DND-41 (cell line): ENCODE results near the gene NLGN1.

ENCODE experiments used
- ATAC-seq: fragments of 200-7000 bp; cut with Tn5 transposase; 3 replicates; pipeline ENCODE4 v1.9.1; 2021; ENCODE audit warnings: low read depth; ENCODE audit not compliant: insufficient read depth
- DNase-seq: peaks from one replicate; pipeline ENCODE4 v3.0.0-alpha.2; 2020
- H2AFZ ChIP-seq: 2 replicates; pipeline ENCODE4 v1.6.0; 2012; ENCODE audit warnings: low read depth, low read length
- H3K27ac ChIP-seq: 2 replicates; pipeline ENCODE4 v1.5.1; 2012; ENCODE audit warnings: low read length, inconsistent platforms
- H3K27me3 ChIP-seq: fragments of 200-600 bp; sonication (generic); 2 replicates; pipeline ENCODE4 v1.6.0; 2012; ENCODE audit warnings: low read length, mild to moderate bottlenecking, inconsistent platforms; ENCODE audit not compliant: insufficient read depth, poor library complexity
- H3K36me3 ChIP-seq: 2 replicates; pipeline ENCODE4 v1.5.1; 2012; ENCODE audit warnings: low read length, inconsistent platforms; ENCODE audit not compliant: insufficient read depth
- H3K4me1 ChIP-seq: 2 replicates; pipeline ENCODE4 v1.5.1; 2012; ENCODE audit warnings: mild to moderate bottlenecking, low read length; ENCODE audit not compliant: insufficient read depth
- H3K4me2 ChIP-seq: 2 replicates; pipeline ENCODE4 v1.6.0; 2012; ENCODE audit warnings: mild to moderate bottlenecking, moderate library complexity, low read length, inconsistent platforms; ENCODE audit not compliant: insufficient read depth
- H3K4me3 ChIP-seq, 2 experiments: fragments of 200-600 bp in 1 of 2; shearing (Covaris generic) in 1 of 2; 2 replicates each; pipeline ENCODE4 v1.5.1; 2012 to 2016; ENCODE audit warnings: inconsistent platforms in 2 of 2, low read length in 2 of 2, mild to moderate bottlenecking in 2 of 2, low read depth in 1 of 2, moderate library complexity in 1 of 2
- H3K79me2 ChIP-seq: 2 replicates; pipeline ENCODE4 v1.6.0; 2012; ENCODE audit warnings: low read length, inconsistent platforms; ENCODE audit not compliant: insufficient read depth
- H3K9ac ChIP-seq: 2 replicates; pipeline ENCODE4 v1.6.0; 2012; ENCODE audit warnings: low read depth, mild to moderate bottlenecking, inconsistent platforms, low read length, moderate library complexity
- H3K9me3 ChIP-seq: 2 replicates; pipeline ENCODE4 v1.5.1; 2012; ENCODE audit warnings: low read length, moderate library complexity, mild to moderate bottlenecking, inconsistent platforms; ENCODE audit not compliant: insufficient read depth, severe bottlenecking
- H4K20me1 ChIP-seq: 2 replicates; pipeline ENCODE4 v1.6.0; 2012; ENCODE audit warnings: low read length; ENCODE audit not compliant: insufficient read depth
- EZH2 ChIP-seq: IDR thresholded peaks from 3 replicates; pipeline ENCODE4 v1.6.1; 2012; ENCODE audit warnings: borderline replicate concordance, low read depth, mild to moderate bottlenecking, moderate library complexity, low read length, inconsistent platforms; ENCODE audit not compliant: severe bottlenecking
- TF ChIP-seq, protein P1 (sequence below): IDR thresholded peaks from 2 replicates; pipeline ENCODE4 v1.5.1; 2012; ENCODE audit warnings: borderline replicate concordance, low read length, moderate library complexity, mild to moderate bottlenecking; ENCODE audit not compliant: poor library complexity, severe bottlenecking; ENCODE audit errors: extremely low read depth

Gene NLGN1

GRCh38 chr3:173921732-173922131, 524.2 kb downstream of the NLGN1 start:
- Histone ChIP-seq H3K27ac (no peak overlapping the region), H3K27me3 (no peaks in the 10 kb centered on the region), H3K9me3 (no peaks in the 10 kb centered on the region), H3K79me2 (no peaks in the 10 kb centered on the region), H3K4me1 (no peaks in the 10 kb centered on the region), H3K9ac (no peak overlapping the region), H2AFZ (no peak overlapping the region), H3K36me3 (no peaks in the 10 kb centered on the region), H3K4me3 (no peak overlapping the region), H4K20me1 (no peaks in the 10 kb centered on the region), H3K4me2 (no peak overlapping the region)
- DNase-seq: no peak
- no peak for TF ChIP-seq EZH2
- TF ChIP-seq, protein P1, sequence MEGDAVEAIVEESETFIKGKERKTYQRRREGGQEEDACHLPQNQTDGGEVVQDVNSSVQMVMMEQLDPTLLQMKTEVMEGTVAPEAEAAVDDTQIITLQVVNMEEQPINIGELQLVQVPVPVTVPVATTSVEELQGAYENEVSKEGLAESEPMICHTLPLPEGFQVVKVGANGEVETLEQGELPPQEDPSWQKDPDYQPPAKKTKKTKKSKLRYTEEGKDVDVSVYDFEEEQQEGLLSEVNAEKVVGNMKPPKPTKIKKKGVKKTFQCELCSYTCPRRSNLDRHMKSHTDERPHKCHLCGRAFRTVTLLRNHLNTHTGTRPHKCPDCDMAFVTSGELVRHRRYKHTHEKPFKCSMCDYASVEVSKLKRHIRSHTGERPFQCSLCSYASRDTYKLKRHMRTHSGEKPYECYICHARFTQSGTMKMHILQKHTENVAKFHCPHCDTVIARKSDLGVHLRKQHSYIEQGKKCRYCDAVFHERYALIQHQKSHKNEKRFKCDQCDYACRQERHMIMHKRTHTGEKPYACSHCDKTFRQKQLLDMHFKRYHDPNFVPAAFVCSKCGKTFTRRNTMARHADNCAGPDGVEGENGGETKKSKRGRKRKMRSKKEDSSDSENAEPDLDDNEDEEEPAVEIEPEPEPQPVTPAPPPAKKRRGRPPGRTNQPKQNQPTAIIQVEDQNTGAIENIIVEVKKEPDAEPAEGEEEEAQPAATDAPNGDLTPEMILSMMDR: no peak
- no peak for ATAC-seq

GRCh38 chr3:173923204-173923603, 525.7 kb downstream of the NLGN1 start:
- H4K20me1 ChIP-seq: no peaks in the 10 kb centered on the region
- no peak overlapping the region for H2AFZ ChIP-seq
- H3K36me3 ChIP-seq: no peaks in the 10 kb centered on the region
- no peak for DNase-seq
- ATAC-seq: no peak
- no peak overlapping the region for H3K9ac ChIP-seq
- H3K27ac ChIP-seq: no peak overlapping the region
- TF ChIP-seq, protein P1: no peak
- no peak for TF ChIP-seq EZH2
- no peaks in the 10 kb centered on the region for H3K79me2 ChIP-seq
- no peaks in the 10 kb centered on the region for H3K27me3 ChIP-seq
- H3K4me3 ChIP-seq: no peak overlapping the region
- no peak overlapping the region for H3K4me2 ChIP-seq
- H3K4me1 ChIP-seq: no peaks in the 10 kb centered on the region
- H3K9me3 ChIP-seq: no peaks in the 10 kb centered on the region

DNA sequence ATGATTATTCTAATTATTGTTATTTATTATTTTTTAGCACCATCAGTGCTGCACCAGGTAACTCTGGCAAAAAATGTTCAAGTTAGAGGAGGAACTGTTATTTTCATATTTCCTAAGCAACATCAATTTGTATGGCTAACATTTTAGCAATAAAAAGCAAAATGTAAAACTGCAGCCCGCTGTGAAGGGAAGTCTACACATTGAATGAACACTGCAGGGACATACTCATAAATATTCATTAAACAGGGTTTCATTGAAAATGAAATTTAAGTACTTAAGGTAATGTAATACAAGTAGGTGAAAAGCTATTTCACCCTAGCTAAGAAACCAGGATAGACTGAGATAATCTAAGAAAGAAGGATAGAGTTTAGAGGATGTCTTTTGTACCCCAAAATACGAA, 532.7 kb downstream of the NLGN1 start:
- no peak overlapping the region for H3K27ac ChIP-seq
- no peak overlapping the region for H2AFZ ChIP-seq
- no peaks in the 10 kb centered on the region for H3K79me2 ChIP-seq
- no peaks in the 10 kb centered on the region for H3K4me1 ChIP-seq
- no peak for ATAC-seq
- no peak for DNase-seq
- no peak overlapping the region for H3K4me3 ChIP-seq
- no peaks in the 10 kb centered on the region for H3K9me3 ChIP-seq
- no peaks in the 10 kb centered on the region for H3K27me3 ChIP-seq
- no peaks in the 10 kb centered on the region for H4K20me1 ChIP-seq
- TF ChIP-seq EZH2: no peak
- TF ChIP-seq, protein P1: no peak
- no peak overlapping the region for H3K9ac ChIP-seq
- H3K4me2 ChIP-seq: no peak overlapping the region
- H3K36me3 ChIP-seq: no peaks in the 10 kb centered on the region

- no peaks in the 10 kb centered on the region for H3K27me3 ChIP-seq
- DNase-seq (no peak), ATAC-seq (no peak)
- no peak overlapping the region for H2AFZ ChIP-seq
- no peak overlapping the region for H3K4me2 ChIP-seq
- H3K79me2 ChIP-seq: no peaks in the 10 kb centered on the region
- no peaks in the 10 kb centered on the region for H4K20me1 ChIP-seq
- no peak overlapping the region for H3K9ac ChIP-seq
- H3K27ac ChIP-seq: no peak overlapping the region
- TF ChIP-seq, protein P1: no peak
- no peak for TF ChIP-seq EZH2
- no peaks in the 10 kb centered on the region for H3K36me3 ChIP-seq
- no peaks in the 10 kb centered on the region for H3K9me3 ChIP-seq
- H3K4me1 ChIP-seq: no peaks in the 10 kb centered on the region
- no peak overlapping the region for H3K4me3 ChIP-seq
These were observed 535.1 kb downstream of the NLGN1 start for GRCh38 chr3:173932624-173933023.
